SK-N-SH (cell line): ENCODE results near the gene TRIM65. TPM values are rescaled to one million over a fixed set of nuclear protein-coding genes. Genes with fewer than 3 reads are reported as not detected.

Experiments
- CTCF ChIA-PET: fragments of 300-600, 350-600 bp; formaldehyde crosslinking; extraction: SDS; loops from one replicate; lab custom pipeline; 2021; lab: Yijun Ruan, JAX
- POLR2A ChIA-PET: fragments of 350-600 bp; sonication (Branson Sonifier 250); formaldehyde crosslinking; extraction: SDS; loops from one replicate; lab custom pipeline; 2020; ENCODE audit warnings: antibody characterized with exemption, inconsistent platforms; lab: Yijun Ruan, JAX
- DNase-seq: peaks from one replicate; pipeline ENCODE4 v3.0.0; 2012
- H2AFZ ChIP-seq: fragments of 200-600 bp; sonication (generic); 2 replicates; pipeline ENCODE4 v1.8.1; 2016; ENCODE audit warnings: antibody characterized with exemption, mild to moderate bottlenecking, low read depth
- H3F3A ChIP-seq: fragments of 200-600 bp; sonication (generic); replicated peaks from 2 replicates; pipeline ENCODE3; 2016; ENCODE audit warnings: antibody characterized with exemption, mild to moderate bottlenecking; ENCODE audit not compliant: insufficient read depth
- H3K27ac ChIP-seq, 2 experiments: fragments of 200-500 bp in 1 of 2; fragments of 200-600 bp in 1 of 2; sonication (Bioruptor generic) in 1 of 2; sonication (generic), shearing (Covaris generic) in 1 of 2; 2 replicates each; pipeline versions ENCODE4 v1.5.1 to v1.6.1; 2014 to 2016; ENCODE audit warnings: low read depth in 2 of 2, inconsistent platforms in 1 of 2, low read length in 1 of 2, mild to moderate bottlenecking in 1 of 2, mixed read lengths in 1 of 2
- H3K27me3 ChIP-seq: fragments of 200-600 bp; sonication (generic), shearing (Covaris generic); 2 replicates; pipeline ENCODE4 v1.6.1; 2016; ENCODE audit warnings: mixed run types; ENCODE audit not compliant: insufficient read depth
- H3K36me3 ChIP-seq, 2 experiments: fragments of 200-500 bp in 1 of 2; fragments of 200-600 bp in 1 of 2; sonication (Bioruptor generic) in 1 of 2; sonication (generic) in 1 of 2; replicated peaks in 1 of 2; 2 replicates each; pipeline versions ENCODE3 to v1.5.1; 2014 to 2016; ENCODE audit warnings: low read length in 1 of 2, mild to moderate bottlenecking in 1 of 2; ENCODE audit not compliant: insufficient read depth in 2 of 2, control insufficient read depth in 1 of 2
- H3K4me1 ChIP-seq, 2 experiments: fragments of 200-500 bp in 1 of 2; fragments of 200-600 bp in 1 of 2; sonication (Bioruptor generic) in 1 of 2; sonication (generic), shearing (Covaris generic) in 1 of 2; 2 replicates each; pipeline versions ENCODE4 v1.5.1 to v1.6.1; 2014 to 2016; ENCODE audit warnings: low read depth in 1 of 2, low read length in 1 of 2, mixed run types in 1 of 2; ENCODE audit not compliant: insufficient read depth in 2 of 2, control insufficient read depth in 1 of 2
- H3K4me2 ChIP-seq: fragments of 200-600 bp; sonication (generic), shearing (Covaris generic); 2 replicates; pipeline ENCODE4 v1.6.1; 2017; ENCODE audit warnings: mixed run types
- H3K4me3 ChIP-seq, 2 experiments: fragments of 200-500 bp in 1 of 2; fragments of 200-600 bp in 1 of 2; sonication (Bioruptor generic) in 1 of 2; sonication (generic), shearing (Covaris generic) in 1 of 2; 2 replicates each; pipeline versions ENCODE4 v1.5.1 to v1.8.1; 2014 to 2016; ENCODE audit warnings: low read depth in 2 of 2, inconsistent platforms in 1 of 2, low read length in 1 of 2, mild to moderate bottlenecking in 1 of 2, mixed read lengths in 1 of 2, moderate library complexity in 1 of 2
- H3K79me2 ChIP-seq: fragments of 200-600 bp; sonication (generic); 2 replicates; pipeline ENCODE4 v1.8.1; 2017; ENCODE audit warnings: mild to moderate bottlenecking; ENCODE audit not compliant: insufficient read depth
- H3K9ac ChIP-seq: fragments of 200-600 bp; sonication (generic); 2 replicates; pipeline ENCODE4 v1.6.1; 2017; ENCODE audit warnings: mixed run types
- H3K9me2 ChIP-seq: fragments of 200-600 bp; sonication (generic); 2 replicates; pipeline ENCODE4 v1.6.1; 2017; ENCODE audit warnings: mixed run types
- H3K9me3 ChIP-seq: fragments of 200-600 bp; sonication (generic); 2 replicates; pipeline ENCODE4 v1.6.1; 2017; ENCODE audit warnings: mixed run types, mild to moderate bottlenecking, moderate library complexity
- H4K20me1 ChIP-seq: fragments of 200-600 bp; sonication (generic); 2 replicates; pipeline ENCODE4 v1.6.1; 2017; ENCODE audit warnings: mild to moderate bottlenecking, mixed run types; ENCODE audit not compliant: insufficient read depth
- CTCF ChIP-seq: fragments of 200-600 bp; sonication (generic); IDR thresholded peaks from 2 replicates; pipeline ENCODE4 v1.6.1; 2017; ENCODE audit warnings: antibody characterized with exemption, mild to moderate bottlenecking, moderate library complexity
- ELF1 ChIP-seq: IDR thresholded peaks from 2 replicates; pipeline ENCODE4 v1.4.0; 2012
- EP300 ChIP-seq, 2 experiments: IDR thresholded peaks; 2 replicates each; pipeline versions ENCODE4 v1.4.0 to v1.6.1; 2012; ENCODE audit warnings: borderline replicate concordance in 1 of 2, low read depth in 1 of 2, low read length in 1 of 2
- FOXM1 ChIP-seq: IDR thresholded peaks from 2 replicates; pipeline ENCODE4 v1.4.0; 2012; ENCODE audit warnings: low read depth, mild to moderate bottlenecking
- GABPA ChIP-seq: IDR thresholded peaks from 2 replicates; pipeline ENCODE4 v1.4.0; 2012; ENCODE audit warnings: low read depth, mild to moderate bottlenecking
- NFIC ChIP-seq: IDR thresholded peaks from 2 replicates; pipeline ENCODE4 v1.4.0; 2012; ENCODE audit warnings: borderline replicate concordance
- NRF1 ChIP-seq: IDR thresholded peaks from 2 replicates; pipeline ENCODE4 v1.6.1; 2012; ENCODE audit warnings: low read depth, mild to moderate bottlenecking, low read length
- RAD21 ChIP-seq: IDR thresholded peaks from 2 replicates; pipeline ENCODE4 v1.6.1; 2012; ENCODE audit warnings: mild to moderate bottlenecking, low read length
- RXRA ChIP-seq: IDR thresholded peaks from 2 replicates; pipeline ENCODE4 v1.4.0; 2012; ENCODE audit warnings: low read depth, mild to moderate bottlenecking, borderline replicate concordance
- TEAD4 ChIP-seq: IDR thresholded peaks from 2 replicates; pipeline ENCODE4 v1.4.0; 2012; ENCODE audit warnings: mild to moderate bottlenecking, borderline replicate concordance; ENCODE audit not compliant: insufficient read depth
- USF2 ChIP-seq: fragments of 150-350 bp; IDR thresholded peaks from 2 replicates; pipeline ENCODE4 v1.6.1; 2017; ENCODE audit warnings: antibody characterized with exemption, low read length, low read depth, borderline replicate concordance
- WGBS: methylation state at CpG from one replicate; pipeline ENCODE4 v1.1.6; 2017; ENCODE audit warnings: low lambda C conversion rate; 5-methylcytosine and 5-hydroxymethylcytosine counted together
- polyA plus RNA-seq, 3 experiments: library from polyadenylated mRNA; depleted of rRNA; stranded (reverse); fragments of >200 nt; gene quantifications; 2 replicates each; pipeline ENCODE4 v1.2.3, GENCODE V29; 2012
- TF ChIP-seq, protein P1 (sequence below): IDR thresholded peaks from 2 replicates; pipeline ENCODE4 v1.4.0; 2012; ENCODE audit warnings: low read depth
- TF ChIP-seq, protein P2 (sequence below): IDR thresholded peaks from 2 replicates; pipeline ENCODE4 v1.4.0; 2012; ENCODE audit warnings: low read depth, borderline replicate concordance

The TRIM65 gene
- polyA plus RNA-seq, 1 of the 3 experiments (the other 2 are of a cell fraction), result 13.1 TPM

DNA sequence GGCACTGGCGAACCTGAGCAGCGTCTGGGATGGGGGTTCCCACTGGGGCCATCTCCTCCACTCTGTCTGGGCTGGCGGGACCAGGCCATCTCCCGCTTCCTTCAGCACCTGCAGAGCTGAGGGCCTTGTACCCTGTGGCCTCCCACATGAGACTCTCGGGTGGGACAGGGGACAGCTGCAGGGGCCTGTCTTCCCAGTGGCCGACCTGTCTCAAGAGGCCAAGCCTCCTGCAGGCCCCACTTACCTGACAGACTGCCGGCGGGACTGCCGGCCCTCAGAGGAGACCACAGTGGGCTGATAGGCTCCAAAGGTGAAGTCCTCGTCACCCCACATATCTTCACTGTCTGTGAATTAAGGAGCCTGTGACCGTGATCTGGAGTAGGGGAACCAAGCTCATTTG is 28.4 kb upstream of the TRIM65 start:
- CTCF ChIA-PET, result interaction anchor here (0.7 to 5.7 kb wide), 5 partner anchors 20 to 107 kb away, joined by 3 to 23 read pairs (median 6); partner anchors contain the start of gene MRPL38

GRCh38 chr17:75922963-75923874 is 26.5 kb upstream of the TRIM65 start:
- no peaks in the 10 kb centered on the region for H3K9me2 ChIP-seq
- H3K36me3 ChIP-seq, result peaks cover 10 to 22% of the 10 kb centered on the region in 2 experiments
- no peaks in the 10 kb centered on the region for H4K20me1 ChIP-seq
- POLR2A ChIA-PET, result no interaction called here
- H3K79me2 ChIP-seq, result no peaks in the 10 kb centered on the region
- H3K4me3 ChIP-seq, result no peak overlapping the region
- WGBS, result 90% methylated on average over 14 of the region's 19 CpGs
- no peaks in the 10 kb centered on the region for H3F3A ChIP-seq
- H3K27ac ChIP-seq, result no peak overlapping the region
- H2AFZ ChIP-seq, result no peak overlapping the region
- no peak overlapping the region for H3K4me2 ChIP-seq
- CTCF ChIA-PET, result interaction anchor here (1.2 to 2.2 kb wide), 2 partner anchors 18 to 82 kb away, joined by 6 to 8 read pairs; no protein-coding TSS in a partner anchor
- H3K9me3 ChIP-seq, result no peaks in the 10 kb centered on the region
- H3K9ac ChIP-seq, result no peak overlapping the region
- DNase-seq, result no peak
- H3K27me3 ChIP-seq, result no peaks in the 10 kb centered on the region
- TF ChIP-seq NFIC (no peak), RAD21 (no peak), USF2 (no peak), TEAD4 (no peak), RXRA (no peak), NRF1 (no peak), FOXM1 (no peak), ELF1 (no peak)
- TF ChIP-seq, protein P1, sequence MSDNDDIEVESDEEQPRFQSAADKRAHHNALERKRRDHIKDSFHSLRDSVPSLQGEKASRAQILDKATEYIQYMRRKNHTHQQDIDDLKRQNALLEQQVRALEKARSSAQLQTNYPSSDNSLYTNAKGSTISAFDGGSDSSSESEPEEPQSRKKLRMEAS, result no peak
- TF ChIP-seq, protein P2, sequence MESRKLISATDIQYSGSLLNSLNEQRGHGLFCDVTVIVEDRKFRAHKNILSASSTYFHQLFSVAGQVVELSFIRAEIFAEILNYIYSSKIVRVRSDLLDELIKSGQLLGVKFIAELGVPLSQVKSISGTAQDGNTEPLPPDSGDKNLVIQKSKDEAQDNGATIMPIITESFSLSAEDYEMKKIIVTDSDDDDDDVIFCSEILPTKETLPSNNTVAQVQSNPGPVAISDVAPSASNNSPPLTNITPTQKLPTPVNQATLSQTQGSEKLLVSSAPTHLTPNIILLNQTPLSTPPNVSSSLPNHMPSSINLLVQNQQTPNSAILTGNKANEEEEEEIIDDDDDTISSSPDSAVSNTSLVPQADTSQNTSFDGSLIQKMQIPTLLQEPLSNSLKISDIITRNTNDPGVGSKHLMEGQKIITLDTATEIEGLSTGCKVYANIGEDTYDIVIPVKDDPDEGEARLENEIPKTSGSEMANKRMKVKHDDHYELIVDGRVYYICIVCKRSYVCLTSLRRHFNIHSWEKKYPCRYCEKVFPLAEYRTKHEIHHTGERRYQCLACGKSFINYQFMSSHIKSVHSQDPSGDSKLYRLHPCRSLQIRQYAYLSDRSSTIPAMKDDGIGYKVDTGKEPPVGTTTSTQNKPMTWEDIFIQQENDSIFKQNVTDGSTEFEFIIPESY, result no peak
- H3K4me1 ChIP-seq, result no peaks in the 10 kb centered on the region

More for the DNA sequence above, 28.4 kb upstream of the TRIM65 start:
- POLR2A ChIA-PET, result interaction anchor here (0.9 kb wide), 1 partner anchor 9 kb away, joined by 5 read pairs; no protein-coding TSS in a partner anchor
- peaks cover 10 to 22% of the 10 kb centered on the region in 2 experiments for H3K36me3 ChIP-seq
- H2AFZ ChIP-seq, result no peak overlapping the region
- no peaks in the 10 kb centered on the region for H3K9me3 ChIP-seq
- H4K20me1 ChIP-seq, result no peaks in the 10 kb centered on the region
- H3K79me2 ChIP-seq, result no peaks in the 10 kb centered on the region
- no peak overlapping the region for H3K9ac ChIP-seq
- H3K4me2 ChIP-seq, result no peak overlapping the region
- no peaks in the 10 kb centered on the region for H3K27me3 ChIP-seq
- no peak overlapping the region for H3K4me3 ChIP-seq
- no peaks in the 10 kb centered on the region for H3K4me1 ChIP-seq
- H3F3A ChIP-seq, result no peaks in the 10 kb centered on the region
- no peak for DNase-seq
- H3K9me2 ChIP-seq, result no peaks in the 10 kb centered on the region
- no peak overlapping the region for H3K27ac ChIP-seq
- TF ChIP-seq CTCF, result no peak
- TF ChIP-seq, protein P1, result no peak
- TF ChIP-seq EP300 (IDR thresholded peaks at IDR 0.05; ENCODE audit: borderline replicate concordance in 1 of 2, low read depth in 1 of 2, low read length in 1 of 2), result no peak
- TF ChIP-seq GABPA, result no peak
- 98% methylated on average over 9 of the region's 11 CpGs for WGBS
